Measurements from ENCODE around the gene RIN3.

DNA sequence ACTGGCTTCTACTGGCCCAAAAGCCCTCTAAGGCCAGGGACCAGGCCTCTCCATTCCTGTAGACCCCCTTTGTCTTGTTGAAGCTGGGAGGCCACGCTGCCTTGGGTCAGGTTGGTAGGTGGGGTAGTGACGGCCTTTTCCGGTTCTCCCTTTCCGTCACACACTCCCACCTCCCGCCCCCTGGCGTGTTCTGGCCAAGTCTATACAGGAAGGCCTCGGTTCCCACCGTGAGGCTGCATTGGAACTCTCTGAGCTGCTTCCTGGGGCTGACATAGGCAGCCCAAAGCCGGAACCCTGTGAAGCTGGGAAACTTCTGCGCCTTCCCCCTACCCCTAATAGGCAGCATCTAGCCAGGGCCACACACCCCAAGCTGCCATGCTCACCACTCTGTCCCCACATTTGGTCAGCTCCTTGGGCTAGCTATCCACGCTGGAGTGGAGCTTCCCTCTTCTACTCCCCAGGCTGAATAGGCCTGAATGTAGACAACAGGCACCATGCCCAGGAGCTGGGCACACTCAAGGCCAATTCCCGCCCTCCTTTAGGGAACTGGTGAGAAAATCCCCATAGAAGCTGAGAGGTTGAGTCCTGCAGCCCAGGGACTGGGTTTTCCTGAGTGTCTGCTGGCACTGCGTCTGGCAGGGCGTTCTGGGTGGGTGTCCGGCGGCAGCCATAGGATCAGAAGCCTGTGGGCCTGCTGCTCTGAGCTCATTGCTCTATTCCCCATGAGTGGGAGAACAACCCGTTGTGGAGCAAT is 35.7 kb downstream of the RIN3 start:
- TF ChIP-seq, protein P1, sequence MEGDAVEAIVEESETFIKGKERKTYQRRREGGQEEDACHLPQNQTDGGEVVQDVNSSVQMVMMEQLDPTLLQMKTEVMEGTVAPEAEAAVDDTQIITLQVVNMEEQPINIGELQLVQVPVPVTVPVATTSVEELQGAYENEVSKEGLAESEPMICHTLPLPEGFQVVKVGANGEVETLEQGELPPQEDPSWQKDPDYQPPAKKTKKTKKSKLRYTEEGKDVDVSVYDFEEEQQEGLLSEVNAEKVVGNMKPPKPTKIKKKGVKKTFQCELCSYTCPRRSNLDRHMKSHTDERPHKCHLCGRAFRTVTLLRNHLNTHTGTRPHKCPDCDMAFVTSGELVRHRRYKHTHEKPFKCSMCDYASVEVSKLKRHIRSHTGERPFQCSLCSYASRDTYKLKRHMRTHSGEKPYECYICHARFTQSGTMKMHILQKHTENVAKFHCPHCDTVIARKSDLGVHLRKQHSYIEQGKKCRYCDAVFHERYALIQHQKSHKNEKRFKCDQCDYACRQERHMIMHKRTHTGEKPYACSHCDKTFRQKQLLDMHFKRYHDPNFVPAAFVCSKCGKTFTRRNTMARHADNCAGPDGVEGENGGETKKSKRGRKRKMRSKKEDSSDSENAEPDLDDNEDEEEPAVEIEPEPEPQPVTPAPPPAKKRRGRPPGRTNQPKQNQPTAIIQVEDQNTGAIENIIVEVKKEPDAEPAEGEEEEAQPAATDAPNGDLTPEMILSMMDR (IDR thresholded peaks at IDR 0.05), result no peak
- TF ChIP-seq POLR2A (IDR thresholded peaks at IDR 0.05), result no peak
